ENCODE measurements around the gene ANKRD55.
"Not testable (repeated sequence)": the region's sequence is repeated elsewhere in the genome, so short reads cannot be mapped to it uniquely, and the experiment has no call there.

DNA sequence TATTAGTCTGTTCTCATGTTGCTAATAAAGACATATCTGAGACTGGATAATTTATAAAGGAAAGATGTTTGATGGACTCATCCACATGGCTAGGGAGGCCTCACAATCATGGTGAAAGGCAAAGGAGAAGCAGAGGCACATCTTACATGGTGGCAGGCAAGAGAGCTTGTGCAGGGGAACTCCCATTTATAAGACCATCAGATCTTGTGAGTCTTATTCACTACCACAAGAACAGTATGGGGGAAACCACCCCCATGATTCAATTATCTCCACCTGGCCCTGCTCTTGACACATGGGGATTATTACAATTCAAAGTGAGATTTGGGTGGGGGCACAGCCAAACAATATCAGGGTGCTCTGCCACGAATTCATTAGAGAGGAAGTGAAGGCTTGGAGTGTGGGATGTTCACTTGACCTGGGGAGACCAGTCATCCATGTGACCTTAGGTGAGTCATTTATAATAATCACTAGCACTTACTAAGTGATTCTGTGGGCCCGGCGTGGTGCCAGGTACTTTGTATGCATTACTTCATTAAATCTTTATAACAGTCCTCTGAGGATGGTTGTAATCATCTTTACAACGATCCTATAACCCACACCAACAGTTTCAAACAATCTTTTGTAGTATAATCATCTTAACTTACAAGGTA, 19.1 kb downstream of the ANKRD55 start:
- TF ChIP-seq ZNF311 (tag by site-specific recombination; IDR thresholded peaks at IDR 0.05; ENCODE audit: borderline replicate concordance); ZBTB6 (tag by site-specific recombination; IDR thresholded peaks at IDR 0.05); ZNF549 (tag by site-specific recombination; IDR thresholded peaks at IDR 0.05); ZNF324 (tag by site-specific recombination; IDR thresholded peaks at IDR 0.05); REST (tag by site-specific recombination; IDR thresholded peaks at IDR 0.05); ZXDB (tag by site-specific recombination; IDR thresholded peaks at IDR 0.05); ZNF155 (tag by site-specific recombination; IDR thresholded peaks at IDR 0.05): not testable (repeated sequence)
- TF ChIP-seq, protein P1, sequence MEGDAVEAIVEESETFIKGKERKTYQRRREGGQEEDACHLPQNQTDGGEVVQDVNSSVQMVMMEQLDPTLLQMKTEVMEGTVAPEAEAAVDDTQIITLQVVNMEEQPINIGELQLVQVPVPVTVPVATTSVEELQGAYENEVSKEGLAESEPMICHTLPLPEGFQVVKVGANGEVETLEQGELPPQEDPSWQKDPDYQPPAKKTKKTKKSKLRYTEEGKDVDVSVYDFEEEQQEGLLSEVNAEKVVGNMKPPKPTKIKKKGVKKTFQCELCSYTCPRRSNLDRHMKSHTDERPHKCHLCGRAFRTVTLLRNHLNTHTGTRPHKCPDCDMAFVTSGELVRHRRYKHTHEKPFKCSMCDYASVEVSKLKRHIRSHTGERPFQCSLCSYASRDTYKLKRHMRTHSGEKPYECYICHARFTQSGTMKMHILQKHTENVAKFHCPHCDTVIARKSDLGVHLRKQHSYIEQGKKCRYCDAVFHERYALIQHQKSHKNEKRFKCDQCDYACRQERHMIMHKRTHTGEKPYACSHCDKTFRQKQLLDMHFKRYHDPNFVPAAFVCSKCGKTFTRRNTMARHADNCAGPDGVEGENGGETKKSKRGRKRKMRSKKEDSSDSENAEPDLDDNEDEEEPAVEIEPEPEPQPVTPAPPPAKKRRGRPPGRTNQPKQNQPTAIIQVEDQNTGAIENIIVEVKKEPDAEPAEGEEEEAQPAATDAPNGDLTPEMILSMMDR (tag by site-specific recombination; IDR thresholded peaks at IDR 0.05): not testable (repeated sequence)
- TF ChIP-seq, protein P2, sequence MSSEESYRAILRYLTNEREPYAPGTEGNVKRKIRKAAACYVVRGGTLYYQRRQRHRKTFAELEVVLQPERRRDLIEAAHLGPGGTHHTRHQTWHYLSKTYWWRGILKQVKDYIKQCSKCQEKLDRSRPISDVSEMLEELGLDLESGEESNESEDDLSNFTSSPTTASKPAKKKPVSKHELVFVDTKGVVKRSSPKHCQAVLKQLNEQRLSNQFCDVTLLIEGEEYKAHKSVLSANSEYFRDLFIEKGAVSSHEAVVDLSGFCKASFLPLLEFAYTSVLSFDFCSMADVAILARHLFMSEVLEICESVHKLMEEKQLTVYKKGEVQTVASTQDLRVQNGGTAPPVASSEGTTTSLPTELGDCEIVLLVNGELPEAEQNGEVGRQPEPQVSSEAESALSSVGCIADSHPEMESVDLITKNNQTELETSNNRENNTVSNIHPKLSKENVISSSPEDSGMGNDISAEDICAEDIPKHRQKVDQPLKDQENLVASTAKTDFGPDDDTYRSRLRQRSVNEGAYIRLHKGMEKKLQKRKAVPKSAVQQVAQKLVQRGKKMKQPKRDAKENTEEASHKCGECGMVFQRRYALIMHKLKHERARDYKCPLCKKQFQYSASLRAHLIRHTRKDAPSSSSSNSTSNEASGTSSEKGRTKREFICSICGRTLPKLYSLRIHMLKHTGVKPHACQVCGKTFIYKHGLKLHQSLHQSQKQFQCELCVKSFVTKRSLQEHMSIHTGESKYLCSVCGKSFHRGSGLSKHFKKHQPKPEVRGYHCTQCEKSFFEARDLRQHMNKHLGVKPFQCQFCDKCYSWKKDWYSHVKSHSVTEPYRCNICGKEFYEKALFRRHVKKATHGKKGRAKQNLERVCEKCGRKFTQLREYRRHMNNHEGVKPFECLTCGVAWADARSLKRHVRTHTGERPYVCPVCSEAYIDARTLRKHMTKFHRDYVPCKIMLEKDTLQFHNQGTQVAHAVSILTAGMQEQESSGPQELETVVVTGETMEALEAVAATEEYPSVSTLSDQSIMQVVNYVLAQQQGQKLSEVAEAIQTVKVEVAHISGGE (tag by site-specific recombination; conservative IDR thresholded peaks at IDR 0.05; ENCODE audit: low read depth): not testable (repeated sequence)

Measured in HEK293 (cell line).